Measurements from ENCODE around the gene CENPH.

DNA sequence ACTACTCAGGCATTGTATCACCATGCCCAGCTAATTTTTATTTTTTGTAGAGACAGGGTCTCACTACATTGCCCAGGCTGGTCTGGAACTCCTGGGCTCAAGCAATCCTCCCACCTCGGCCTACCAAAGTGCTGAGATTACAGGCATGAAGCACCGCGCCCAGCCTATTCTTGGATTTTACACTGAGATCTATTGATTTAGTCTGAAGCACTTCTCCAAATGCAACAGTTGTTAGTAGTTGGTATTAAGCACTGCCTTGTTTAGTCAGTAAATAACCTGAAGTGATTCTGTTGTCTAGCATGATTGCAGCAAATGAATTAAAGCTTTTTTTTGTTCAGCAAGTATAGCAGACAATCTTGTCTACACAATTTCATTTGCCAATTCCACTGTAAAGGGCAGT, 31.3 kb upstream of the CENPH start:
- no peak for TF ChIP-seq CTCF (IDR thresholded peaks at IDR 0.05)
- TF ChIP-seq POLR2A (IDR thresholded peaks at IDR 0.05) = no peak
- no peak for TF ChIP-seq POLR2AphosphoS5 (IDR thresholded peaks at IDR 0.05)
- TF ChIP-seq EP300 (IDR thresholded peaks at IDR 0.05) = no peak

All from gastroesophageal sphincter (tissue), 3 donors.